Hematopoietic multipotent progenitor cell treated with erythropoietin and hydrocortisone succinate and interleukin-3 and kit ligand, for 17 days (in vitro differentiated cells): ENCODE results near the gene ALG6.
"Not testable (repeated sequence)": the region's sequence is repeated elsewhere in the genome, so short reads cannot be mapped to it uniquely, and the experiment has no call there.

Experiments used
- DNase-seq: peaks from one replicate; pipeline ENCODE4 v3.0.0-alpha.2; 2015; ENCODE audit warnings: low spot score

The ALG6 gene

DNA sequence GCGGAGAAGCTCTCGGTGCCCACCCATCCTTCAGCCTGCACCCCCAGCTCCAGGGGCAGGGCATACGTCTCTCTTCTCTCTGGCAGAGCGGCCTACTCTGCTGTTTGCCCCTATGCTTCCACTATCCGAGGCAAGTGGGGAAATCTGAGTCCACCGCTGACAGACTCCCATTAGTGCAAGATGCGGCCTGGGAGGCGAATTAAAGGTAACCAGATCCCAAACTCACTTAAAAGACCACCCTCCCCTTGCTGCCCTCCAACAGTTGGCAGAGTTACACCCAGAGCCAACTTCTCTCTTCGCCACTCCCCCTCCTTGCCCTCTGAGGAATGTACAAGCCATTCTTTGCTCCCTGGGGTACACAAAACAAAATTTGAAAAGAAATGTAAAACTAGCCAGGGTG, 38.6 kb upstream of the ALG6 start:
- no peak for DNase-seq

DNA sequence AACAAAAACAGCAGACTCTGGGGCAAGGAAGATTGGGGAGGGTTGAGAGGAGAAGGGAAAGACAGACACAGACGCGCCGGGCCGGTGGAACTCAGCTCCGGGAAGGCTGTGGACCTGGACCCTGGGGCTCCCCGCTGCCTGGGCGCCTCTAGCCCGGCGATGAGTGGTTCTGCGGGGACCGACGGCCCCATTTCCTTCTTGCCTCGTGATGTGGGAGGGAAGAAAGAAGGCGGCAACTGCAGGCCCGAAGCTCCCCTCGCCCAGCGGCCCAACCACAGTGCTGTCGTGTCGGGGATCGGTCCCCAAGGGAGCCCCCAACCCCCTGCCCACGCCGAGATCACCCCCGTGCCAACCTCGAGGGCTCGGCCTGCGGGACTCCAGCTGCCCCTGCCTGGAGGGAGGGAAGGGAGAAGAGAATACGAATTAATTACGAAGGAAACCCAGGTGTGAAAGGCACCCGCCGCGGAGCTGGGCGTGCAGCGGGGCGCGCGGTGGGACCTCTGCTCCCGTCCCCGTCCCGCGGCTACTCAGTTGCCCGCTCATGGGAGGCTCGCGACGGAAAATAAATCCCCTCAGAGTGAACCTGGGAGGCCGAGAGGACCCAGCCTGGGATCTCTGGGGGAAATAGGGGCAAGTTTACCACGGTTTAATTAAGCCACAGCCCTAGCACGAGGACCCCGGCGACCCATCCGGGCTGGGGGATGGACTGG, 37.7 kb upstream of the ALG6 start:
- DNase-seq = no peak

DNA sequence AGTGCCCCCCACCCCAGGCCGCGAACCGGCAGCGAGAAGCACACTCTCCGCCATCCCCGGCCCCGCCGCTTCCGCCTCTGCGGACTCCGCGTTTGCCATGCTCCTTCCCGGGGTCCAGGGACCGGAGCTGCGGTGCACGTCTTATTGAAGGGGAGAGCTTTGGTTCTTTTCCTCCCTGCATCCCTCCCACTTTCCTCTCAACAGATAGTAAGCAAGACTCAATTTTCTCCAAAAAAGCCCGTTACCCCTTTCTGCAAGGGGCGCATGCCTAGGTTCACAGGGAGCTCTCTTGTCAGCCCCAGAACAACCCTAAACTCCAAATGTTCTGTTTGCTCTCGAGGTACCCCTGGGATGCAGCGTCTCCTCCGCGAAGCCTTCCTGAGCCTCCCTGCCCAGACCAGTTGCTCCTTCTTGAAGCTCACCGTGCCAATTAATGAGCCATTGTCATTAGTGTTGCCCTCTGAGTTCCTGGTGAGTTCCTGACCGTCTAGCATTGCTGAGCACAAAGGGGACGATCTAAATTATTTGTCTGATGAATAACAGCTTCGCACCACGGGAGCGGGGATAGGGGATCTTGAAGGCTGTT, 37.0 kb upstream of the ALG6 start:
- DNase-seq = no peak

DNA sequence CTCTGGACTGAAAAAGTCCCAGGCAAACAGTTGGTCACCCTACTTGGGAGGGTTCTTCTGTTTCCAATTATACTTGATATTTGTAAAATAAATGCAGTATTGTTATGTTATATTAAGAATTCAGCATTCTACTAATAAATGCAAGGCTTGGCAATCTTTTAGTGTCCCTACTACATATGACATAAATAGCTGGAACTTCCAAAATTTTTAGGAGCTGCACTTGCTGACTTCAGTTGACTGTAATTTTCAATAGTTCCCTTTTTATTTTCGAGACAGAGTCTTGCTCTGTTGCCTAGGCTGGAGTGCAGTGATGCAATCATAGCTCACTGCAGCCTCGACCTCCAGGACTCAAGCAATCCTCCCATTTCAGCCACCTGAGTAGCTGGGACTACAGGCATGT, 25.0 kb upstream of the ALG6 start:
- no peak for DNase-seq

DNA sequence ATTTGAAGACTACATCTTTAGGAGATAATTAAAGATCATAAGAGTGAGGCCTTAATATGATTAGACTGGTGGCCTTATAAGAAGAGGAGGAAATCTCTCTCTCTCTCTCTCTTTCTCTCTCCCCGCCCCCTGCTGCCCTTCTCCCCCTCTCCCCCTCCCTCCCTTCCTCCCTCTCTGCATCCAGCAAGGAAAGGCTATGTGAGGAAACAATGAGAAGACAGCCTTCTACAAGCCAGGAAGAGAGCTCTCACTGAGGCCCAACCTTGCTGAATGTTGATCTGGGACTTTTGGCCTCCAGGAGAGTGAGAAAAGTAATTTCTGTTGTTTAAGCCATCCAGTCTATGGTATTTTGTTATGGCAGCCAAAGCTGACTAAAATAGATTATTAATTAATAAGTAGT, 23.5 kb upstream of the ALG6 start:
- no peak for DNase-seq

DNA sequence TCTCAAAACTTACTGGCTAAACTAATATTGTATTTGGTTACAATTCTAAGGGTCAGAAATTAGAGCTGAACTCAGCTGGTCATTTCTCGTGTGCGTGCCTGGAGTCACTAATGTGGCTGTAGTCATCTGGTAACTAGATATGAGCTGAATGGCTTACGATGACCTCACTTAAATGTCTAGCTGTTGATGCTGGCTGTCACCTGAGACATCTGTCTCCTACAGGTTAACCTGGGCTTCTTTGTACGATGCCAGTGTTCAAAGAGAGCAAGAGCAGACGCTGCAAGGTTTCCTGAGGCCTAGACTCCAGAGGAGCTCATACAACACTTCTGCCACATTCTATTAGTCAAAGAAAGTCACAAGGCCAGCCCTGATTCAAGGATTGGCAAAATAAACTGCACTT, 17.1 kb upstream of the ALG6 start:
- DNase-seq = no peak

DNA sequence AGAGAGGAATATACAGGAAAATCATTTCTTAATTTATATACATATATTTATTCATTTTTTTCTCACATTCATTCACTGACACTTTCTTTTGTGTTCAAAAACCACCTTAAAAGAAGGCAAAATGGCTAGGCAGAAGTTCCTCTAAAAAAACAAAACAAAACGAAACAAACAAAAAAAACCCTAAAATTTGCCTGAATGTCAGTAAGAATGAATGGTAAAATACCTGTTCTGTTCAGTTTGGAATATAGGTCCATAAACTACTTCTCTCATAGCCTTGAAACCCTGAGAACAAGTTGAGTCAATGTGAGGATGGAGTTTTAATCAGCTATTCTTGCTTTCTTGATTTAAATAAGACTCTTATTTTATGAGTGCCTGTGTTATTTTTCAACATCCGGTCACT, 14.7 kb upstream of the ALG6 start:
- DNase-seq = no peak

DNA sequence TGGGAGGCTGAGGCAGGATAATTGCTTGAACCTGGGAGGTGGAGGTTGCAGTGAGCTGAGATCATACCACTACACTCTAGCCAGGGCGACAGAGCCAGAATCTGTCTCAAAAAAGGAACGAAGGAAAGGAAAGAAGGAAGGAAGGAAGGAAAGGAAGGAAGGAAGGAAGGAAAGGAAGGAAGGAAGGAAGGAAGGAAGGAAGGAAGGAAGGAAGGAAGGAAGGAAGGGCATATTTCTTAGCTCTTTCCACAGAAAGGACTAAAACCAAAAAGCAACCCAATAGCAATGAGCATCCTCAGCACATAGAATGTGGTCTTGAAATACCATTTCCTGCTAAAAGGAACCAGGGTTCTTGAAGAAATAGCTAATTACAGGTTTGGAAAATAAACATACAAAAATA, 11.2 kb upstream of the ALG6 start:
- DNase-seq = not testable (repeated sequence)

DNA sequence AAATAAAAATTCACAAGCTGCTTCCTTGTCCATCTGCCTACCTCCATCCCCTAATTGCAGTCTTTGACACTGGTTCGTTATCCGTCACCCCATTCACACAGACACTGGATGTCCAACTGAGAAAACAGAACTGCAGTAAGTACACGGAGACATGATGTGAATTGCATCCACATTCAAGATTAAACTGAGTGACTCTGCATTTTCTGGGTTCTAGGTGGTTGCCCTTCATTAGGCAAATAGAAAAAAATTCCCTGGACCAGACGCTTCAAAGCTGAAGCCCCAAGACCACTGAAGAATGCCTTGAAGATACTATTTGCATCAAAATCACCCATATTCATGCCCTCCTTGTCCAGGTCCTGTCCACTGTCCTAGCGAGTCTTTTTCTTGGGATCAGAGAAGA, 7.9 kb upstream of the ALG6 start:
- no peak for DNase-seq

DNA sequence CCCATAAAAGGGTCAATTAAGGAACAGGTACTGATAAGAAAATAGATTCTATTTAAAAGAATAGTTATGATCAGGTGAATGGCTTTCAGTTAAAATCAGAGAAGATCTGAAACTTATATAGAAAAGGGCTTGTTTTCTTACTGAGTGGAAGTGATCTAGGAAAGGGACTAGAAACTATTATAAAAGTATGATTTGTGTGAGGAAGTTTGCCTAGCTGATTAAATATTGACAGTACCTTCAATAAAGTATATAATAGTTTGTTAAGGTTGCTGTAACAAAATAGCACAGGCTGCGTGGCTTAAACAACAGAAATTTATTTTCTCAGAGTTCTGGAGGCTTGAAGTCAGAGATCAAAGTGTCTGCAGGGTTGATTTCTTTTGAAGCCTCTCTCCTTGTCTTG, 5.4 kb upstream of the ALG6 start:
- no peak for DNase-seq

DNA sequence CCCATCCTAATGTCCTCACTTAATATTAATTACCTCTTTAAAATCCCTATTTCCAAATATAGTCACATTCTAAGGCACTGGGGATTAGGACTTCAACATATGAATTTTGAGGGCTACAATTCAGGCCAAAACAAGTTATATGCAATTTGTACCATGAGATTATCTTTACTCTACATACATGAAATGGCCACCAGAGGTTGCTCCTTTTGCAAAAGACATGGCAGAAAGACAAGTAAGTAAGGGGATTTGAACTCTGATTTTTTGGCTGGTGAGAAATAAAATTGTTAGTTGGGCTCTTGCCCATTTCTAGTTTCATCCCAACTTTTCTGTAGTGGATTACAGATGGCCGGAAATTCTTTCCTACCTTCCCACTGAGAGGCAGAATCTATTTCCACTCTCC, 4.8 kb upstream of the ALG6 start:
- DNase-seq = no peak

DNA sequence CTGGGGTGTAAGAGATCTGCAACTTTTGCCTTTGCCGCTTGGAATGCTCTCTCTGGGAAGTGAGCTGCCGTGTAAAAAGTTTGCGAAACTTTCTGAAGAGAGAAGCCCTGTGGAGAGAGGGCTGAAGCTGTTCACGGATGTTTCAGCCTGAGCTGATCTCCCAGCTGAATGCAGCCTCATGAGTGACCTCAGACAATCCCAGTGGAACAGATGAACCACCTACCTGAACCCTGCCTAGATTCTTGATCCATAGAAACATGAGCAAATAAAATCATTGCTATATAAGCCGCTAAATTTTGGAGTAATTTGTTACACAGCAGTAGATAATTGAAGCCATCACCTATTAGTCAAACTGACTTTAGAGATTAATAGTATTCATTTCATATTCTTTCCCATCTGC, 4.4 kb upstream of the ALG6 start:
- no peak for DNase-seq

DNA sequence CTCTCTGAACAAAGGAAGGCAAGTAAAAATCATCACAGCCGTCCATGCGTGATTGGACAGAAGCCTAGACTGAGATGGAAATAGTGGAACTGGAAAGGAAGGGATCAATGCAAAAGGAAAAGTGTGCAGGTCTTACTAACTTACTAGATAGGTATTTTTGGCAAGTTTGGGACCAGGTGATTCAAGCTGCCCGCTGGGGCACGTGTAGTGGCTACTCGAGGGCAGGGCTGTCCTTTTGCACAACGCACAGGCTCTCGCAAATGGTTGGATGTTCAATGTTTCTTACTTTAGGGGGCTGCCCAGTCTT, 566 bp upstream of the ALG6 start:
- no peak for DNase-seq

DNA sequence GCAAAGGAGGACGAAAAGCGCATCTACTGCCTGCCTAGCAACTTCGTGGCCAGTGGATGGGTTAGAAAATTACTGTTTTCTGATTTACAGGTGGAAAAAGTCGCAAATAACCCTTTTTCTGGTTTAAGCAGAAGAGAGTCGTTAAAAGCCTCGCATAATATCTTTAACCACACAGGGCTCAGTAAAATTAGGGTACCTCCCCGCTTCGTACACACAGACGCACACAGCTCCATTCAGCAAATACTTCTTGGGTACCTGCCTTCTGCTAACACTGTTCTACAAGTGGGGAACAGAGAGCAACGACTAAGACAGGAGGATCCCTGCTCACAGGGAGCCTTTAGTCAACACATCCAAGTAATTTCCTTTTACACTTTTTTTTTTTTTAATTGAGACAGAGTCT, 704 bp downstream of the ALG6 start:
- no peak for DNase-seq

DNA sequence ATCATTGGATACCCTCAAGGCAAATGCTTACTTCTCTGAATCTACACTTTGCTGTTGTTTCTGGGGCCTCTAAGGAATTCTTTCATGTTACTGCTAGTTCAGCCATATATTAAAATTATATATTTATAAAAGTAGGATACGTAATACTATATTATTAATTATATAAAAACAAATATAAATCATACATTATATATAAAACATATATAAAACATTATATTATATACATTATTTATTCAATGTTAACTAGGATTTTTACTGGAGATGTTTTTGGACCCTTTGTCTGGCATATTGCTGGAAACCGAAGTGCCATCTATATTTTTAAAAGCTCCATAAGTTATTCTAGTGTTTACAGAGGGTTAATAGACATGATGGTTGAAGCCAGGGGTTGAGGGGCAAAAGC, 12.2 kb downstream of the ALG6 start:
- DNase-seq = no peak

DNA sequence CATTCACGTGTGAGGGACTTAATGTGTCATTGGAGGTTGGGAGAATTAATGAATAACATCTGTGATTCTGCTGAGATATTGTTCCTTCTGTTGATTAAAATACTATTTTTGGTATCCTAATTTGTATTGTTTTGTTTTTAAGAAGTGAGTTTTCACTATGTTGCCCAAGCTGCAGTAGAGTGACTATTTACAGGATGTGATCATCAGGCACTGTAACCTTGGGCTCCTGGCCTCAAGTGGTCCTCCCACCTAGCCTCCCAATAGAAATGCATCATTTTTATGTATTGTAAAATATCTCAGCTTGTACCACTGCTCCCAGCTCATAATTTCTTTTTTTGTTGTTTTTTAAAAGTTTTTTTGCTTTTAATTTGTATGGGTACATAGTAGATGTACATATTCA, 14.3 kb downstream of the ALG6 start:
- DNase-seq = no peak

DNA sequence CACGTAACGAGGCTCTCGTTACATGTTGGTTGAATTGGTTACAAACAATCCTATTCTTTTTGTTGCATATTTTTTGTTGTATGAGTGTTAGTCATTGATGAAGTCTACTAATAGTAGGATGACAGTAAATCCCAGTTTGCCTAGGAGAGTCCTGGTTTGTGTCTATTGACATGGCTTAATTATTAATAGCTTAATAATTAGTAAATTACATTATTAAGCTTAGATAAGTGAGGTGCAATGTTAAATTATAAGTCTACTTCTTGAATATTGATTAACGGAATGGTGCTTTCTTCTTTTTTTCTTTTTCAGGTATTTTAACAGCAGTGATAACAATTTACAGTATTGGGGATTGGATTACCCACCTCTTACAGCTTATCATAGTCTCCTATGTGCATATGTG, 34.5 kb downstream of the ALG6 start:
- DNase-seq = no peak

DNA sequence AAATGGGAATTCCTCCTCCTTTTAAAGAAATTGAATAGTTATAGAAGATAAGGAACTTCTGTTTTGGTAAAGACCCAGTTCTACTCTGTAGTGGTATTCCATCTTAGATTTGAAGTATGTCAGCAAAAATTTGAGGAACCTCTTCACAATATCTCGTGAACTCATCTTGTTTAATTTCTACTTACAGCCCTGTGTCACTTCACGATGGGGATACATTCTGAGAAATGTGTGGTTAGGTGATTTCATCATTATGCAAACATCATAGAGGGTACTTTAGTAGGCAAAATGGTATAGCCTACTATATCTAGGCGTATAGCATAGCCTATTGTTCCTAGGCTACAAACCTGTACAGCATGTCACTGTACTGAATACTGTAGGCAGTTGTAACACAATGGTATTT, 36.0 kb downstream of the ALG6 start:
- DNase-seq = no peak

DNA sequence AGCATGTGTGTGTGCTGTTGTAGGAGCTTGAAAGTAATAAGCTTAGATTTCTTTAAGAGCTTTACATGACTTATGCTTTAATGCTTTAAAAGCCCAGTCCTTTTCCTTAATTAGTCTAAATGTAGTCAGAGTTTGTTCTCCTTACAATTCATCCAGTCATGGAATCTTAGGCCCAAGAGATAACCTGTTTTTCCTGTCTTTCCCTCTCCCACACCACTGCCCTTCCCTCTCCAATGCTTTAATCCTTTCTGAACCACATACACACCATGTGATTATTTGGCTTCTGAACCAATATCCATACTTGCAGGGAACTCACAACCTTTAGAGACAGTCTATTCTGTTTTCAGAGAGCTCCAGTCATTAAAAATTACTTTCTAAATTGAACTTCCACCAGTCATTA, 37.6 kb downstream of the ALG6 start:
- no peak for DNase-seq

DNA sequence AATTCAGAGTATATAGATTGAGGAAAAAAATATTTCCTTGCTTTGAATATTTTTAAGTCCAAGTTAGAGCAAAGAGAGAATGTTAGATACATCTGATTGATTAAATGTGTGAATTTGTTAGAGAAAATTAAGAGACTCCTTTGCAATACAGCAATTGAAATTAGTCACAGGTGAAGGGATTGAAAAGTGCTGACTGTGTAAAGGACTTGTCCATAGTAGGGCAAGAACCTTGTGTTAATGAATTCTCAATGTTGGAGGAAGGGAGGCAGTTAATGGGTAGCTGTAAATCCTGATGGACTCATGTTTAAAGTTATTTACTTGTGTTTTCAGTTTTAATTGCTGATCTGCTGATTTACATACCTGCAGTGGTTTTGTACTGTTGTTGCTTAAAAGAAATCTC, 38.6 kb downstream of the ALG6 start:
- DNase-seq = no peak

DNA sequence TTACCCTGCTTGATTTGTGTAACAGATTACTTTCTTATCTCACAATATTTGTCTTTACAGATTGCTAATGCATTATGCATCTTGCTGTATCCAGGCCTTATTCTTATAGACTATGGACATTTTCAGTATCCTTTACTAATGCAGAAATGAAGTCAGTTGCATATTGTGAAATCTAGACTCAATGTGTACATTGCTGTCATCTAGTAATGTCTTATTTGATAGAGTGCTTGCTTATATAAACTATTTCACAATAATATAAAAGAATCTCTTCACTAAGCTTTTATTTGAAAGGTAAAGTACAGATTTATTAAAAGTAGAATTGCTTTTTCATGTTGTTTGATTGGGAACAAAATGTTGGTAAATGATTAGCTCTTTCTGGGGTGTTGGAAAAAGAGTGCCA, 39.6 kb downstream of the ALG6 start:
- no peak for DNase-seq

DNA sequence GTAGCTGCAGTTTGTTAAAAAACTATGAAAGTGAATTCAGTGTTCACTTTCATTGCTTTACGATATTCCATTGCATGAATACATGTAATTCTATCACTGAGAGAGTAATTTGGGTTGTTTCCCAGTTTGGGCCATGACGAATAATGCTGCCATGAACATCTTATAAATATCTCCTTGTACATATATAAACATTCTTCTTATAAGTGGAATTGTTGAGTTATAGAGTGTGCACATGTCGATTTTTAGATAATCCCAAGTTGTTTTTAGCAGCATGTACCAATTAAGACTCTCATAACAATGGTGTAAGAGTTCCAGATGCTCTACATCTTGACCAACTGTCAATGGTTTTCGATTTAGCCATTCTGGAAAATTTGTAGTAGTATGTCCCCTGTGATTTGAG, 40.9 kb downstream of the ALG6 start:
- no peak for DNase-seq

DNA sequence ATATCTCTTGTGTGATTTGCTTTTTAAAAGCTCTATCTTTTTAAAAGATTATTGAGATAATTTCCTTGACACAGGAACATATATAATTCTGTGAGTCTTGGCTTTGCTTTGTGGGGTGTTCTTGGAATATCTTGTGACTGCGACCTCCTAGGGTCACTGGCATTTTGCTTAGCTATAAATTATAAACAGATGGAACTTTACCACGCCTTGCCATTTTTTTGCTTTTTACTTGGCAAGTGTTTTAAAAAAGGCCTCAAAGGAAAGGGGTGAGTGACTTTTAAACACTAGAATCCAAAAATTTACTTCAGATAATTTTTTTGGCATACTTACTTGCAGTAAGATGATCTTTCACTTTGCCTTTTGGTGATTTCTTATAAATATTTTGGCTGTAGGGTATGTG, 43.6 kb downstream of the ALG6 start:
- no peak for DNase-seq

DNA sequence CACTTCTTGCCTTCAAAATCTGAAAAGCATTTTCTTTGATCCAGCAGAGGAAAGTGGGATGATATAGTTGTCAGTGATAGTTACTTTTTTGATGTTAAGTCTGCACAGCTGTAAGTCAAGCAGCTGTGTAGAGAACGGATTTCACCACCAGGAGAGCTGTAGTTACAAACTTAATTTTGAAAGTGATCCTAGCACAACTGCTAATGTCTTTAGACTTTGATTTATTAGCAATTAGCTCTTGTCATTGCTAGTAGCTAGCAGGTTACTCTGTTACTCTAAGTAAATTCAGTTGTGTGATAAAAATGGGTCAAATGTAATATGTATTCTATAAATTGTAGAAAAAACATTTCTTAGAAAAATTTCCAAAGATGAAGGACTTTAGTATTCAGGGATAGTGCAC, 46.0 kb downstream of the ALG6 start:
- no peak for DNase-seq
